Kidney epithelial cell (primary cell): Measurements from ENCODE around the gene RPA3. TPM values are rescaled to one million over a fixed set of nuclear protein-coding genes. Genes with fewer than 3 reads are reported as not detected.

Experiments
- DNase-seq: peaks from one replicate; pipeline ENCODE4 v3.0.0-alpha.2; 2010; ENCODE audit warnings: low read depth
- H3K27me3 ChIP-seq: 2 replicates; pipeline ENCODE4 v1.6.0; 2011; ENCODE audit warnings: low read length; ENCODE audit not compliant: control insufficient read depth, insufficient read depth
- H3K36me3 ChIP-seq: 2 replicates; pipeline ENCODE4 v1.5.1; 2011; ENCODE audit warnings: low read length; ENCODE audit not compliant: control insufficient read depth, insufficient read depth
- H3K4me3 ChIP-seq: 2 replicates; pipeline ENCODE4 v1.5.1; 2011; ENCODE audit warnings: low read depth, mild to moderate bottlenecking, control low read depth, low read length
- CTCF ChIP-seq: IDR thresholded peaks from 2 replicates; pipeline ENCODE4 v1.5.1; 2011; ENCODE audit warnings: mild to moderate bottlenecking, moderate library complexity, low read length, control low read depth, inconsistent platforms; ENCODE audit not compliant: insufficient read depth, poor library complexity, severe bottlenecking
- total RNA-seq: library from RNA; depleted of rRNA; stranded (reverse); fragments of >200 nt; gene quantifications from 2 replicates; pipeline ENCODE4 v1.2.3, GENCODE V29; 2015

The RPA3 gene
- total RNA-seq, 1 donor from 2014 or later: 21.2 TPM

- Histone ChIP-seq H3K27me3 (no peaks in the 10 kb centered on the region), H3K4me3 (no peak overlapping the region), H3K36me3 (no peaks in the 10 kb centered on the region)
- TF ChIP-seq CTCF: no peak
- no peak for DNase-seq
Observed at GRCh38 chr7:7738622-7739021, 20.2 kb upstream of the RPA3 start.

DNA sequence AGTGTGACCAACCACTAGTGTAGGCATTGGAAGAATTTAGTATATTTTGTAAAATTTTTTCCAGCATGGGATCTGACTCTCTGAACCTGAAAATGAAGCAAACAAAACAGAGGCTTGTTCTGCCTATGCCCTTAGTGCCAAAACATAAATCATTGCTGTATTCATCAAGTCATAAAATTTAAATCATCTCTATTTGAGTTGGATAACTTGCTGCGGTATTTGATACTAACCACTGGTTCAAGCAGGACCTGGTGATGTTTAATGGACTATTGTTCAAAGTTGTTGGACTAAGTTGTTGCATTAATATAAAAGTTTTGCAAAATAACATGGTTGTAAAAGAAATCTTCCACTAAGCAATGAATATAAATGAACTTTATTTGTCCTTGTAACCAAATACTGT lies 19.8 kb upstream of the RPA3 start:
- Histone ChIP-seq H3K36me3 (no peaks in the 10 kb centered on the region), H3K27me3 (no peaks in the 10 kb centered on the region), H3K4me3 (no peak overlapping the region)
- no peak for DNase-seq
- no peak for TF ChIP-seq CTCF

DNA sequence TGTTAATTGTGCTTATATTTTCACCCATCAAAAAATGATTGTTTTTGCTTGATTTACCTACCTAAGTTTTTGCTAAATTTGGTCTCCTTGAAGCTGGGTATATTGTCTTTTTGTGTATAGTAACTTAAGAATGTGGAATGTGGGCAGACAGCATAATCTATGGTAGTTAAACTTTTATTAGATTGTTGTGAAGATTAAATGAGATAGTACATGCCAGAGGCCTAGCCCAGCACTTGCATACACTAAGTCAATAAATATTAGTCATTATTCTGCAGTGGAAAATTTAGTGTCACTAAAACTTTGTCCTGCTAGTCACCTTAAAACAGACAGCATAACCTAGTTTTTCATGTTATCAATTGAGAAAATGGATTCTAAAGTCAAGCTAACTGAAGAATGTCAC lies 19.3 kb upstream of the RPA3 start:
- no peaks in the 10 kb centered on the region for H3K27me3 ChIP-seq
- H3K4me3 ChIP-seq: no peak overlapping the region
- no peaks in the 10 kb centered on the region for H3K36me3 ChIP-seq
- TF ChIP-seq CTCF: no peak
- DNase-seq: no peak

DNA sequence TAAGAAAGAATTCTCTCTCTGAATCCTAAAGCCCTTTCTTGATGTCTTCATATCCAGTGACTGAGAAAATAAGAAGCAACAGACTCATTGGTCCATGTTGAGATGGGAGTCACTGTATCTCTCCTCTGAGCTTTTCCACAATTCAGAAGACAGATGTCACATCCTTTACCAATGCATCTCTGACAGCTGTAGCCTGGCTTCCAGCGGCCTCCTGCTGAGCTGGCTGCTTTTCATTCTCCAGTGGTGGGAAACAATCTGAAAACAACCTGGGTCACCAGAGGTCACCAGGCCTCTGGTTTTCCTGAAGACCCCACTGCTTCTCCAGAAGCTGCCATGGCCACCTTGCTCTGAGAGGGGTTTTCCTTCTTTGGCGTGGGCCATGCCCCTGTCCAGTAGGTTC lies 18.3 kb upstream of the RPA3 start:
- Histone ChIP-seq H3K36me3 (no peaks in the 10 kb centered on the region), H3K27me3 (no peaks in the 10 kb centered on the region), H3K4me3 (no peak overlapping the region)
- DNase-seq: no peak
- TF ChIP-seq CTCF: no peak

DNA sequence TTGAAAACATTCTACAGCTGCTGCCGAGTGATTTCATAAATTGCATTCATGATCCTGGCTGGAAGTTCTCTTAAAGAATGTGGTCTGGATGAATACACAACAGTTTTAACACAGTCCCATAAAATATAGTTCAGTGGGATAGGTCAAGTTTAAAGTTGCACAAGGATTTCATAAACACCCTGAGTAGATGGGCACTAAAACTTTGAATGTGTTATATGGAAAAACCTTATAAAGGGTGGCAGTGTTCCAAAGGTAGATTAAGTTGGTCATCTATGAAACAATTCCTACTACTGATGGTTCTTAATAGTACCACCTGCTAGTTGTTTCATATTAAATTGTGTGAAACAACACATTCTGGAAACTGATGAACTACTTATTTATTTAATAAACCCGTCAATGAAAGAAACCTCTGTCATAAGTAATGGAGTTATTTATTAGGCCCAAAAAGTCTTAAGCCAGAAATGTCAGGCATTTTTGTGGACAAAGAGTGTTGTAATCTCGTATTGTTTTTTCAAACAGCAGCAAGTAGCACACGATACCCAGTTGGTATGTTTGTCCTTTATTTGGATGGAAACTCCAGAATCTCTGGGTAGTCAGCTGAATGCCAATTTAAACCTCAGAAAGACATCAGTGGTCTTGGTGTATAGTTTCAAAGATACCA lies 14.3 kb upstream of the RPA3 start:
- TF ChIP-seq CTCF: no peak
- DNase-seq: no peak
- no peaks in the 10 kb centered on the region for H3K27me3 ChIP-seq
- no peaks in the 10 kb centered on the region for H3K36me3 ChIP-seq
- H3K4me3 ChIP-seq: no peak overlapping the region

- no peak for DNase-seq
- H3K27me3 ChIP-seq: no peaks in the 10 kb centered on the region
- no peak for TF ChIP-seq CTCF
- H3K4me3 ChIP-seq: no peak overlapping the region
- H3K36me3 ChIP-seq: no peaks in the 10 kb centered on the region
Observed at GRCh38 chr7:7731732-7732131, 13.3 kb upstream of the RPA3 start.
